GM21423 (cell line): Measurements from ENCODE around the gene LIMK2.

Source experiments
- ATAC-seq: cut with Tn5 transposase; IDR thresholded peaks from one replicate; pipeline ENCODE4 v1.9.1; 2021; ENCODE audit warnings: mild to moderate bottlenecking, moderate library complexity; ENCODE audit not compliant: unreplicated experiment

LIMK2 gene

DNA sequence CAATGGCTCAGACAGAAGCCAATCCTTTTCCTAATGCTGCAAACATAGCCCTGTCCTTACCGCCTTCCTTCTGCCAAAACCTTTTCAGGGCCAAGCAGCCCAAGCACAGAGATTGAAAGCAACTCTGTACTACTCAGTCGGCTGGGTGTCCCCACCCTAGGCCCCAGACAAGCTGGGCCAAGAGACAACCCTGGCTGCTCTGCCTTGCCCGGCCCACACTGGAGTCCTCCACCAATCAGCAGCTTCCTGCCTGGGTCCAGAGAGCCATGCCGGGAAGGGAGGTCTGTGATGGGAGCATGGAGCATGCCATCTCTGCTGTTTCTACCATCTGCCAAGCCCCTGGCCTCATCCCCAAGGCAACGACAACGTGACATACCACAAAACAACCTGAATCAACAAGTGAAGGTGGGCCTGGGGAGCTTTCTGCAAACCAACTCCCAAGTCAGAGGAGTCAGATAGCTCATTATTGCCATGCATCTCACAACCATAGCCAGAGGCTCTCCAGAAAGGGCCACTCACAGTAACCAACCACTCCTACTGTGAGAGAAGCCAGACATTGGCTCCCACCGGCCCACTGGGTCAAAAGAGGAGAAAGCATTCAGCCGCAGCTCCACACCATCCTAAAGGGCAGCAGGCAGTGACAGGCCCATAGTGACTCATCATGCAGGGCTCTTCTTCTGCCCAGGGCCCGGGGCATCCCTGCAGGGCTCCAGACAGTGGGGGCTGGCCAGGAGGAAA, 115.9 kb downstream of the LIMK2 start:
- ATAC-seq: no peak

DNA sequence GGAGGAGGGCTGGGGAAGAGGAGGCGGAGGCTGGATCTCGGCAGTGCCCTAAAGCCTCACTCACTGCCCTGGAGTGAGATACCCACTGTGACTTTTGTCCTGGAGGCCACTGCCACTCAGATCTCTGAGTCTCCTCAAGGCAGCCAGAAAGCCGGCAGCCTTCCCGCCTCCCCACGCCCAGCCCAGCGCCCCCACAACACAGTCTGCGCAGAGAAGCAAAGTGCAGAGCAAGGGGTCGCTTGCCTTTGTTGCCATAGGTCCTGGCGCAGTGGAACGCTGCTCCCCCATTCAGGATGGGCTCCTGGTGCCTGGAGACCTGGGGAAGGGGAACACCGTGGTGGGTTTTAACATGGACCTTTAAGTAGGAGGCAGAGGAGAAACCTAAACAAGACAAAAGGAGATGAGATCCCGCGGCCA, 116.5 kb downstream of the LIMK2 start:
- ATAC-seq: no peak

DNA sequence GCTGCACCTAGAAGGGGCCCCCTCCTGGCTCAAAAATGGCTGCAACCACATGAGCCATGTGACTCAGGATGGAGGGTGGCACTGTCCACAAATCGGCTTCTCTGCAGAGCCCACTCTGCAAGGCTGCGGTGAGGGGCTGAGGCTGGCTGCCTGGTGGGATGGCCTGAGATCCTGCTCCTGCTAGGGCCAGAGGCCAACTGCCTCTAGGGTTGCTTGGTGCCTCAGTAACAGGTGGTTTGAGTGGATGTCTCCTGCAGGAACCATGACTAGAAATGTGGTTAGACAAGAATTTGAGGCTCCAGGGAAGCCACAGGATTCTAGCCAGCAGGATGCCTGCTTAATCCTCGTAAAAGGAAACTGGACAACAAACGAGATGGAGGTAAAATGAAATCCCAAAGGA, 116.9 kb downstream of the LIMK2 start:
- ATAC-seq: no peak
